SK-N-MC (cell line): ENCODE data around the gene PTDSS2.

Experiments
- EZH2 ChIP-seq: fragments of 200-600 bp; sonication (generic); IDR thresholded peaks from one replicate; pipeline ENCODE4 v1.6.1; 2017; ENCODE audit warnings: antibody characterized with exemption
- FOXP2 ChIP-seq: optimal IDR thresholded peaks from 2 replicates; pipeline ENCODE3; 2011; ENCODE audit warnings: mild to moderate bottlenecking, moderate library complexity; ENCODE audit not compliant: insufficient read depth; ENCODE audit errors: extremely low read length, control extremely low read depth
- POLR2AphosphoS5 ChIP-seq: IDR thresholded peaks from 2 replicates; pipeline ENCODE4 v1.6.1; 2012; ENCODE audit warnings: mild to moderate bottlenecking, low read depth, low read length, borderline replicate concordance

DNA sequence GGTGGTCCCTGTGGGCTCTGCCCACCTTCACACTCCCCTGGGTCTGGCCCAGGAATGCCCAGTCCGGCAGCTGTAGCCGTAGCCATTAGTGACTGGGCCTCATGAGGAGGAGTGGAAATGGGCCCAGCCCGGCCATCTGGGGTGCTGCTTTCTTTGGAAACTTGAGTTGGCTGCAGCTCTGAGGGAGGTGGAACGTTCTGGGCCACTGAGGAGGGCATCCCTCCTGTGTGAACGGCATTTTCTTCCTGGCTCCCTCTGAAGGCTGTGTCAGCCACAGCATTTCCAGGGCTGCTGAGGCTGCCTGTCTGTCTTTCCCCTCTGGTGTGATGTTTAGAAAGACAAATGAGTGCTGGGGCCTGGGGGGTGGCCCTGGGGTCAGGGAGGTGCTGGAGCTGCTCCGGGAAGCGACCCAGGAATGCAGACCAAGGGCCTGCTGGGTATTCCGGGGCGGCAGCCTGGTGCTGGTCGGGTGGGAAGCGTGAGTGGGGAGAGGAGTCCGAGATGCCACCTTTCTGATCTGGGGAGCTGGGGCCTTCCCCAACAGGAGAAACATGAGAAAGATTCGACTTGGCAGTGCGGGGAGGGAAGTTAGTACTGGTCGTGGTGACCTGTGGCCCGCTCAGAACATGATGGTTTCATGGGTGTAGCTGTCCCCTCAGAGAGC, 27.1 kb downstream of the PTDSS2 start:
- TF ChIP-seq EZH2 (no peak), FOXP2 (no peak), POLR2AphosphoS5 (no peak)
